ENCODE results near the gene MS4A12.

GRCh38 chr11:60482361-60482760 lies 10.2 kb upstream of the MS4A12 start:
- TF ChIP-seq ZNF512 (CRISPR knock-in tag; IDR thresholded peaks at IDR 0.05; ENCODE audit: borderline replicate concordance) (no peak), CTCF (IDR thresholded peaks at IDR 0.05) (no peak), SMAD4 (CRISPR knock-in tag; IDR thresholded peaks at IDR 0.05) (no peak), FOXP1 (CRISPR knock-in tag; IDR thresholded peaks at IDR 0.05; ENCODE audit: borderline replicate concordance) (no peak), ZNF263 (CRISPR knock-in tag; IDR thresholded peaks at IDR 0.05; ENCODE audit: low read depth) (no peak)
